GM19455 (cell line): ENCODE measurements around the gene HSD17B3.
"Not testable (repeated sequence)": the region's sequence is repeated elsewhere in the genome, so short reads cannot be mapped to it uniquely, and the experiment has no call there.

ENCODE experiments used
- ATAC-seq: cut with Tn5 transposase; IDR thresholded peaks from one replicate; pipeline ENCODE4 v1.9.1; 2021; ENCODE audit not compliant: unreplicated experiment

Gene HSD17B3

GRCh38 chr9:96309850-96310249 is 7.9 kb upstream of the HSD17B3 start:
- no peak for ATAC-seq

- ATAC-seq: not testable (repeated sequence)
Observed at GRCh38 chr9:96306958-96307357, 5.0 kb upstream of the HSD17B3 start.

- ATAC-seq: no peak
Observed at GRCh38 chr9:96305171-96305570, 3.2 kb upstream of the HSD17B3 start.

GRCh38 chr9:96304230-96304629 is 2.3 kb upstream of the HSD17B3 start:
- ATAC-seq: no peak

GRCh38 chr9:96299823-96300222 is 2.2 kb downstream of the HSD17B3 start:
- no peak for ATAC-seq

GRCh38 chr9:96294159-96294545 is 7.8 kb downstream of the HSD17B3 start:
- no peak for ATAC-seq

GRCh38 chr9:96293498-96294158 is 8.3 kb downstream of the HSD17B3 start:
- ATAC-seq: no peak

GRCh38 chr9:96289392-96289791 is 12.6 kb downstream of the HSD17B3 start:
- ATAC-seq: no peak

GRCh38 chr9:96281641-96282040 is 20.3 kb downstream of the HSD17B3 start:
- no peak for ATAC-seq

- ATAC-seq: no peak
Observed at GRCh38 chr9:96279932-96280331, 22.0 kb downstream of the HSD17B3 start.

- ATAC-seq: no peak
Observed at GRCh38 chr9:96274939-96275338, 27.0 kb downstream of the HSD17B3 start.

- ATAC-seq: no peak
Observed at GRCh38 chr9:96270236-96270744, 31.7 kb downstream of the HSD17B3 start.

- ATAC-seq: no peak
Observed at GRCh38 chr9:96258967-96259366, 43.0 kb downstream of the HSD17B3 start.

- no peak for ATAC-seq
Observed at GRCh38 chr9:96256800-96257199, 45.2 kb downstream of the HSD17B3 start.

GRCh38 chr9:96255698-96256097 is 46.3 kb downstream of the HSD17B3 start:
- no peak for ATAC-seq

GRCh38 chr9:96253059-96253696 is 48.8 kb downstream of the HSD17B3 start:
- no peak for ATAC-seq

GRCh38 chr9:96251451-96251850 is 50.5 kb downstream of the HSD17B3 start:
- no peak for ATAC-seq

- no peak for ATAC-seq
Observed at GRCh38 chr9:96249746-96250145, 52.2 kb downstream of the HSD17B3 start.

GRCh38 chr9:96246267-96246671 is 55.7 kb downstream of the HSD17B3 start:
- no peak for ATAC-seq

- no peak for ATAC-seq
Observed at GRCh38 chr9:96245399-96245798, 56.6 kb downstream of the HSD17B3 start.

- ATAC-seq: no peak
Observed at GRCh38 chr9:96243778-96244177, 58.2 kb downstream of the HSD17B3 start.

- no peak for ATAC-seq
Observed at GRCh38 chr9:96242811-96243210, 59.2 kb downstream of the HSD17B3 start.

- no peak for ATAC-seq
Observed at GRCh38 chr9:96241391-96241809, 60.6 kb downstream of the HSD17B3 start.
